DMS114 treated with DMSO at 0.1 percent for 48 hours (cell line): ENCODE results near the gene ZNF407.

ENCODE experiments used
- DNase-seq: peaks from one replicate; lab custom pipeline; 2025; ENCODE audit not compliant: unreplicated experiment; lab: John Stamatoyannopoulos, UW

The ZNF407 gene

GRCh38 chr18:74718312-74718711 is 120.6 kb downstream of the ZNF407 start:
- DNase-seq: no peak

- DNase-seq: no peak
These were observed 124.6 kb downstream of the ZNF407 start for GRCh38 chr18:74722237-74722636.

GRCh38 chr18:74724186-74724585 is 126.5 kb downstream of the ZNF407 start:
- DNase-seq: no peak

GRCh38 chr18:74725690-74726089 is 128.0 kb downstream of the ZNF407 start:
- no peak for DNase-seq

- DNase-seq: no peak
These were observed 130.9 kb downstream of the ZNF407 start for GRCh38 chr18:74728586-74728985.

GRCh38 chr18:74731097-74731496 is 133.4 kb downstream of the ZNF407 start:
- no peak for DNase-seq

GRCh38 chr18:74732380-74732779 is 134.7 kb downstream of the ZNF407 start:
- DNase-seq: no peak

- no peak for DNase-seq
These were observed 135.9 kb downstream of the ZNF407 start for GRCh38 chr18:74733598-74733997.

GRCh38 chr18:74734013-74734444 is 136.4 kb downstream of the ZNF407 start:
- DNase-seq: no peak

GRCh38 chr18:74739926-74740325 is 142.3 kb downstream of the ZNF407 start:
- no peak for DNase-seq

- DNase-seq: no peak
These were observed 145.0 kb downstream of the ZNF407 start for GRCh38 chr18:74742573-74743243.

- no peak for DNase-seq
These were observed 148.1 kb downstream of the ZNF407 start for GRCh38 chr18:74745633-74746403.

GRCh38 chr18:74748809-74749208 is 151.1 kb downstream of the ZNF407 start:
- DNase-seq: no peak

- no peak for DNase-seq
These were observed 161.3 kb downstream of the ZNF407 start for GRCh38 chr18:74758995-74759394.

GRCh38 chr18:74760026-74760425 is 162.4 kb downstream of the ZNF407 start:
- DNase-seq: no peak

- no peak for DNase-seq
These were observed 162.8 kb downstream of the ZNF407 start for GRCh38 chr18:74760436-74760835.

- DNase-seq: no peak
These were observed 168.6 kb downstream of the ZNF407 start for GRCh38 chr18:74766251-74766650.

GRCh38 chr18:74768096-74768495 is 170.4 kb downstream of the ZNF407 start:
- DNase-seq: no peak

- DNase-seq: no peak
These were observed 175.5 kb downstream of the ZNF407 start for GRCh38 chr18:74773171-74773624.

GRCh38 chr18:74774486-74774885 is 176.8 kb downstream of the ZNF407 start:
- DNase-seq: no peak

- no peak for DNase-seq
These were observed 177.6 kb downstream of the ZNF407 start for GRCh38 chr18:74775239-74775638.

- DNase-seq: no peak
These were observed 180.6 kb downstream of the ZNF407 start for GRCh38 chr18:74778191-74778847.
